GM10266 (cell line): ENCODE measurements around the gene STK39.

Source experiments
- DNase-seq: peaks from one replicate; pipeline ENCODE4 v3.0.0; 2012; ENCODE audit errors: extremely low spot score
- CTCF ChIP-seq: IDR thresholded peaks from 2 replicates; pipeline ENCODE4 v1.5.1; 2012; ENCODE audit warnings: mild to moderate bottlenecking, low read depth; ENCODE audit not compliant: control insufficient read depth, insufficient read depth; ENCODE audit errors: missing control alignments

STK39 gene

GRCh38 chr2:168037778-168038177 is 209.6 kb downstream of the STK39 start:
- DNase-seq = no peak
- no peak for TF ChIP-seq CTCF

DNA sequence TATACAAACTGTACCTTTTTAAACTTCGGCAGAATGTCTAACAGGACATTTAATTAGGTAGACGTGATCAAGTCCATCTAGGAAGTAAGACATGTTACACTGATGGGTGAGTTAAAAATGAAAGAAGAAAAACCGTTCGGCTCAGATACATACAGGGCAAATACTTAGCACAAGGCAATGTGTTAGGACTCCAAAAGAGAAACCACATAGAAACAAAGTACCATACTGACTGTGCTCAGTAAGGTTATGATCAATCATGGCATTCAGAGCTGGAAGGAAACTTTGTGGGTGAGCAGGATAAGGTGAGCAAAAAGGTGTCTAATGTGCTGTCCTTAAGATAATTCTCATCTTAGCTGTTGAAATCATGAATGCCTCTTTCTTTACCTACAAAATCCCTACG is 211.9 kb downstream of the STK39 start:
- no peak for TF ChIP-seq CTCF
- DNase-seq = no peak

- no peak for TF ChIP-seq CTCF
- no peak for DNase-seq
These were observed 212.8 kb downstream of the STK39 start for GRCh38 chr2:168034616-168035015.

DNA sequence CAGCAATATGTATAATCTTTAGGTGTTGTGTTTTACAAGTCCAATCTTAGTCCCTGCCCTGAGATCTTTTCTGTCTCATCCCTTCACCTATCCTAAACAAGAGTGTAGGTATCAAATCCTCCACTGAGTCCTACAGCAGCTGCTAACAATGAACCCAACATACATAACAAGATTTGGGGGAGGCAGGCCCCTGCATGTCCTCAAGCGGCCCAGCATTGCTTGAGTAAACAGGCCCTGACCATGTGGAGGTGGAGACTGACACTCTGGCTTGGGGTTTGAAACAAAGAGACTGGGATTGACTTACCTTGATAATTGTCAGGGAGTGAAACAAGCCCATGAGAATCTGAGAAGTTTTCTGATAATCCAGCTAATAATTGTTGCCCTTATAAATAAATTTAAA is 213.4 kb downstream of the STK39 start:
- no peak for TF ChIP-seq CTCF
- DNase-seq = no peak

- no peak for DNase-seq
- no peak for TF ChIP-seq CTCF
These were observed 215.3 kb downstream of the STK39 start for GRCh38 chr2:168032091-168032490.

- TF ChIP-seq CTCF = no peak
- DNase-seq = no peak
These were observed 216.4 kb downstream of the STK39 start for GRCh38 chr2:168030862-168031624.

- TF ChIP-seq CTCF = no peak
- DNase-seq = no peak
These were observed 218.3 kb downstream of the STK39 start for GRCh38 chr2:168029071-168029470.
